NCI-H146 treated with DMSO at 0.1 percent for 48 hours (cell line): ENCODE measurements around the gene CPSF4.
A peak's percentile ranks its signal among the peaks of the same experiment; 100 is the strongest.

Experiments used
- DNase-seq: peaks from one replicate; lab custom pipeline; 2025; ENCODE audit not compliant: unreplicated experiment; lab: John Stamatoyannopoulos, UW

Gene CPSF4

GRCh38 chr7:99447943-99448342 lies 9.2 kb downstream of the CPSF4 start:
- no peak for DNase-seq

GRCh38 chr7:99448855-99449254 lies 10.1 kb downstream of the CPSF4 start:
- no peak for DNase-seq

DNA sequence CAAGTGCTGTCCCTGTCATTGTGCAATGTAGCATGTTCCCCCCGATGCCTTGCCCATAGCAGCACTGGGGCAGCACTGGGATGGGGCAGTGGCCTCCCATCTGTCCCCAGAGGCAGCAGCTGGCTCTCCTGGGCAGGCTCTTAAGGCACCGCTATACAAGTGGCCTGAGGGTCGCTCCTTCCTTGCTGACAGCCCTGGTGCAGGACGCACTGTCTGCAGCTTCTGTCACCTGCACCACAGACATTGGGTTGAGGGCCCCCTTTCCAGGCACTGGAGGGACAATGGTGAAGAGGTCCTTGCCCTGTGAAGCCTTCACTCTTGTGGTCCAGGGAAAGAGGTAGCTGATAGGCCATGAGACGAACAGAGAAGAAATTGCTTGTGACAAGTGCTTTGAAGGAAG lies 10.6 kb downstream of the CPSF4 start:
- DNase-seq, result no peak

DNA sequence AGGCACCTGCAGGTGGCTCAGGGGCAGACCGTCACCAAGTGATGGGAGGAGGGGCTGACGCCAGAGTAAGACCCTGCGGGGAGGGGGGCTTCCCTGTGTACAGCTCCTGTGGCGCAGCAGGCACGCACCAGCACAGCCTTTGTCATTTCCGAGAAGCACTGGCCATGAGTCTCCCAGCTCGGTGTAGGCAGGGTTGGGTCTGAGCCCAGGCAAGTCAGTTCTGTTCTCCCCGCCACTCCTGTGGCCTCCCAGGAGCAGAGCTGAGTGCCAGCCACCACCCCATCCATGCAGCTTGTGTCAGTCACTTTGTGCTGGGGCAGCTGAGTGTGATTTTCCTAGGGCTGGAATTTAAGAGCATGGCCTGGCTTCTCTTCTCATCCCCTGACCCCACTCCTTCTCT lies 13.2 kb downstream of the CPSF4 start:
- DNase-seq, result no peak

DNA sequence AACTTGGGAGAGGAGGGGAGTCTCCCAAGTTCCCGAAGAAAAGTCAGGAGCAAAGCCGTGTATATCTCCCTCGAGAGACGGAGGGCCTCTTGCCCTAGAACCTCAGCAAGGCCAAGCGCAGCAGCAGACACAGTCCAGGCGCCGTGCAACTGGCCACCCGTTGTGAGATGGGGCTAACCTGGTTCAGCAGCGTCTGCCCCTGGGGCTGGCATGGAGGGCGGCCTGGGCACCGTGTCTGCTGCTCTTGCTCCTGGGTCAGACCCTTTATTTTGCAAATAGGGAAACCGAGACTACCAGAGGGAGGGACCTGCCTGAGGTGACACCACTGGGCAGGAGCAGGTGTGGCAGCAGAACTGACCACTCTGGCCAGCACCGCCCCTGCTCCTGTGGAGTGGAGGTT lies 13.8 kb downstream of the CPSF4 start:
- no peak for DNase-seq

GRCh38 chr7:99453105-99453504 lies 14.4 kb downstream of the CPSF4 start:
- DNase-seq, result no peak

DNA sequence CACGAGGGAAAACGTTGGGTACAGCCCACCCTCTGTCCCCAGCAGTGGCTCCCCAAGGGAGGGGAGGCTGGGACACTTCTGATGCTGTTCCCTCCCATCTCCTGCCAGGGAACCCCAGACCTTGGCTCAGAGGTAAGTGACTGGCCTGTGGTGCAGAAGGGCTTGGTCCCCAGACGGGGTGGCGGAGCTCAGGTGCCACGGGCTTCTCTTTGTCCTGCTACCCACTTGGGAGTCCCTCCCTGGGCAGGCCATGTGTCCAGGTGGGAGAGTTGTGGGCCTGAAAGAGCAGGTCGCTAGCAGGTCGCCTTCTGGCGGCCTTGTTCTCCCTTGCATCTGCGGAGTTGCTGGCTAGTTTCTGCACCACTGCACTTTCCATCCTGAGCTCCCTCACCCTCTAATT lies 17.1 kb downstream of the CPSF4 start:
- no peak for DNase-seq

- no peak for DNase-seq
Measured at GRCh38 chr7:99456288-99456687, 17.5 kb downstream of the CPSF4 start.

DNA sequence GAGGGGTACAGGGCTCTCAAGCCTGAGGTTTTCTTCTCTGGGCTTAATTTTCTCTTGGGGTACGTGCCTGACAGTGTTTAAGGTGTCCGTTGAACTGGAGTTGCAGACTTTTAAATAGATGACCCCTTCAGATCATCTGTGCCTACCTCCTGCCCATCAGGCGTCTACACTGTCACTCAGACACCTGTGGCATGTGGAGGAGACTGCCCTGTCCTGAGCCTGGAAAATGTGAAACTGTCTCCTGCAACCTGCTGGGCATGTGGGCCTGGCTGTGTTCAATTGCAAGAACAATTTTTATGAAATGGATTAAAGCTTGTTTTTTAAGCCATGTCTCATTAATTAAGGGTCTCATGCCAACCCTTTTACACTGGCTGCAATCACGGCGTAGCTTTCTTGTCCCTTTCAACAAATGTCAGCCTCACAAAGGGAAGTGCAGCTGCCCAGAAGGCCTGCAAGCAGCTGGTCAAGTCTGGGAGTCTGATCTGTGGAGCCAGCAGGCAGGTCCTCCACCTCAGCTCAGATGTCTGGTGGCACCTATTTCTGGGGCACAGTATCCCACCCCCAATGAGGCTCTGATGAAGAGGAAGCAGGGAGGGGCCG lies 18.4 kb downstream of the CPSF4 start:
- DNase-seq, result no peak

DNA sequence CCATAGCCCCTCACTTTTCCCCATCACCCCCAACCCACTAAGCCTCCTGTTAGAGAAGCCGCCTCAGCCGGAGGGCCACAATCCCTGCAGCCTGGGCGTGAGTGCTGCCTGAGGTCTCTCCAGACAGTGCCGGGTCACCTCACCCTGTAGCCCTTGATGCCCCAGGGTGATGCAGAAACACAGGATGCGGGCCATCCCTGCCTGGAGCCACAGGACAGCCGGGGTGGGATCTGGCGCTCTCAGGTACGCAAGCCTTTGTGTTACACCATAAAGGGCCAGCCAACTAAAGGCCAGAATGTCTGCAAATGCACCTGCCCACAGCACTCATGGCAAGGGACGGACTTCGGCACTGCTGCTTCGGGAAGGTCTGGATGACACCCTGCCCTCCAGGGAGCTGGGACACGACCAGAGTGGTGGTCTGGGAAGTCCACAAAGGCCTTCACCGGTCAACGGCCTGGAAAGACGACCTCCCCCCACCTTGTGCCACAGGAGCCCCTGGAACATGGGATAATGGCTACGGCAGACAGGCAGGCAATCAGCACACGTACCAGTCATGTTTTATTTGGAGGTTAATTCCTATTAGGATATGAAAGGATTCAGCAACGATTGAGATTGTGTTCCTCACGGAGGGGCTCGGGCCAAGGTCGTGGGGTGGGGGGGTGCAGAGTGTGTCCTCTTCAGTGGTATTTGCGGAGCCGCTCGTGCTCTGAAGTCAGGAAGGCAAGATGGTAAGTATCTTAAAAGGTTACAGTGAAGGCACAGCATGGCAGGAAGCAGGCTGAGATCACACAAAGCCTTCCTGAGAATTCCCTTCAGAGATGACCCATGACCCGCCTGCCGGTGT lies 19.1 kb downstream of the CPSF4 start:
- no peak for DNase-seq

DNA sequence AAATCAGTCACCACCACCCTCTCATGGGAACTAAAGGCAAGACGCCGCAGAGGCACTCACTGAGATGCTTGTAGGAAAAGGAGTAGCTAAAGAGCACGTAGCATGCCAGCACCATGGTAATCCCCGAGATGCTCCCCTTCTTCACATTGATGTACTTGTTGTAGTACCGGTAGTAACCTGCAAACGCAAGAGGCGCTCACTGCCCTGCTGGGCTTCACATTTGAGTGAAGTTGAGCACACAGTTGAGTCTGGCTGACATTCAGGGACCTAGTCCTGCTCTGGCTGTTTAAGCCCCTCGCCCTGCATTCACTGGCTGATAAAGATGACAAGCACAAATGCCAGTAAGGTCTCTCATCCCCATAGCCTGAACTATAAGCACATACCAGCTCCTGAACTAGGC lies 20.3 kb downstream of the CPSF4 start:
- DNase-seq, result no peak

- DNase-seq, result no peak
Measured at GRCh38 chr7:99460651-99461050, 21.9 kb downstream of the CPSF4 start.

DNA sequence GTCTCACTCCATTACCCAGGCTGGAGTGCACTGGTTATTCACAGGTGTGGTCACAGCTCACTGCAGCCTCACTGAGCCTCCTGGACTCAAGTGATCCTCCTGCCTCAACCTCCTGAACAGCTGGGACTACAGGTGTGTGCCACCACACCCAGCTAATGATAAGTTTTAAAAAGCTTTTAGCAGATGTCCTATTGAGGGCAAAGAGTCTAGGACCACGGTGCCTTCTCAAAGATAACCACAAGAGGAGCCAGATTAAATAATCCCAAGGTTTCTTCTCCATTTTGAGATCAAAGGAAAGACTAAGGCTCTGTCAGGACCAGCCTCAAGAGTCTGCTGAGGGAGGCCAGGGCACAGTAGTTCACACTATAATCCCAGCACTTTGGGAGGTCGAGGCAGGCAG lies 22.5 kb downstream of the CPSF4 start:
- no peak for DNase-seq

GRCh38 chr7:99465421-99465768 lies 26.7 kb downstream of the CPSF4 start:
- no peak for DNase-seq

- DNase-seq, result no peak
Measured at GRCh38 chr7:99468336-99468918, 29.7 kb downstream of the CPSF4 start.

DNA sequence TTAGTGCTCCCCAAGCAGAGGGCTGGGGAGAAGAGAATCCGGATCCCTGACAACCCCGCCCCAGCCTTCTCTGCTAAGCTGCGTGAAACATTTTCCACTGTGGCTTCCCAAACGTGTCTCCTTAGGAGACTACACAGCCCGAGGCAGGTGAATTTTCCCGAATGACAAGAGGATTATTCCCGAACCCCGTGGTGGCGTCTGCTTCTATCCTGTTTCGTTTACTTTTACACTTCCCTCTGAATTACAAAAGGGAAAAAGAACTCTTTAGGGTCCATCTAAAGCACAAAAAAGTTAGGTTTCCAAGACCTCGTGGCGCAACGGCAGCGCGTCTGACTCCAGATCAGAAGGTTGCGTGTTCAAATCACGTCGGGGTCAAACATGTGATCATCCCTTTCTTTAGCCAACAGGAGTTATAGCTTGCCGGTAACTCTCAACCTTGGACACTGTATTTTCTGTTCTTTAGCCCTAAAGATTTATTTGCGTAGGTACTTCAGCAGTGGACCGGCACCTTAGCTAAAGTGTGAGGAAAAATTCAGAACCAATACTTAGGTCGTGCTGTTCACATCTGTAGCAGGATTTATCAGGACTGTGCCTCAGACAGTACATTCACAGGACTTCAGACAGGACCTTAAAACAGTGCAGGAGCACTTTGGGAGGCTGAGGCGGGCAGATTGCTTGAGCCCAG lies 30.8 kb downstream of the CPSF4 start:
- DNase-seq, result no peak

DNA sequence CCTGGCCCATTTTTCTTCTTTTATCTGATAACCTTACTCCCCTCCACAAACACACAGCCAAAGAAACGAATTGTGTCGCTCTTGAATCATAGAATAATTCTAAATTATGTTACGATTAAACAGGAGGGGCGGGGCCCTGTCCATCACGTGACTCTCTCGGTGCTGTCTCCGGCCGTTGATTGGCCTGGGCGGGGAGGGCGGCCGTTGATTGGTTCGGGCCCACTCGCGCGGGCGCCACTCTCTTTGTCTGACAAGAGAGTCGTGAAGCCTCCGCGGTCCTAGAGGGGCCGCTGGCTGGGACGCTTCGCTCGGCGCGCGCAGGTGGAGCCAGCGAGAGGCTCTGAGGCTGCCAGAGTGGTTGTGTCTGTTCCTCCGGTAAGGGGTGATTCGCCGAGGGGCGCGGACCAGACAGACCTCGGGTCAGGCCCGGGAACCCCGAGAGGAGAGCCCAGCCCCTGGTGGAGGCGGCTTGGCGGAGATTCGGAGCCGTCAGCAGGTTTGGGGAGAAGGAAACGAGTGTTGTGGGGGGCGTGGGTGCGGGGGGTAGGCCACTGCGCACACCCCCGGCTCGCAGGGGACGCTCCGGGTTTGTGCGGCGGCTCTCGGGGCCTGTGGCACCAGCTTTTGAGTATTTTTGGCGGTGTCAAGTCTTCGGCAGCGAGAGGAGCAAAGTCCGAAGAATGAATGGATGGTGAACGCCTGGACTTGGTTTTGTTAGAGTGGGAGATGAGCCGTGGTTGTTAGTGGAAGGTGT lies 34.0 kb downstream of the CPSF4 start, which contains the start of gene ZNF789:
Gene ZNF789, plus strand, starts transcription at position 330 of the 754 bp plus-strand sequence. CDS start 3,567 bp downstream, outside the sequence.
- peak; percentile 92 for DNase-seq

DNA sequence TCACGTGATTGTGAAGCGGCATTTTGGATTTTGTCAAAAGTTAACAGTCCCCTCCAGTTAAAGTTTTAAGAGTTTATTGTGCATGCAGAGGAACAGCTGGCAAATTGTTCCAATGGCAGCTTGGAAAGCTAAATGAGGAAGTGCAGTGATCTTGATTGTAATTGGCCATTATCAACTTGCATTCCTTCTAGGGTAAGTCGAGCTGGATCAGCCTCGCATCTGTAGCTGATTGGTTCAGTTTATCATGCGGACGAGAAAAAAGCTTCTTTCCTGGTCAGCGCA lies 34.5 kb downstream of the CPSF4 start:
- DNase-seq, result no peak

GRCh38 chr7:99476107-99476506 lies 37.4 kb downstream of the CPSF4 start:
- no peak for DNase-seq

- no peak for DNase-seq
Measured at GRCh38 chr7:99478464-99479440, 40.0 kb downstream of the CPSF4 start.
